ENCODE results near the gene PEX11A. TPM values are rescaled to one million over a fixed set of nuclear protein-coding genes. Genes with fewer than 3 reads are reported as not detected.

The PEX11A gene
- total and polyA plus RNA-seq, 2 of the 8 experiments (the other 6 are each of a cell fraction or from before 2014, with no cell fraction given) = 2.9 to 3.0 TPM

DNA sequence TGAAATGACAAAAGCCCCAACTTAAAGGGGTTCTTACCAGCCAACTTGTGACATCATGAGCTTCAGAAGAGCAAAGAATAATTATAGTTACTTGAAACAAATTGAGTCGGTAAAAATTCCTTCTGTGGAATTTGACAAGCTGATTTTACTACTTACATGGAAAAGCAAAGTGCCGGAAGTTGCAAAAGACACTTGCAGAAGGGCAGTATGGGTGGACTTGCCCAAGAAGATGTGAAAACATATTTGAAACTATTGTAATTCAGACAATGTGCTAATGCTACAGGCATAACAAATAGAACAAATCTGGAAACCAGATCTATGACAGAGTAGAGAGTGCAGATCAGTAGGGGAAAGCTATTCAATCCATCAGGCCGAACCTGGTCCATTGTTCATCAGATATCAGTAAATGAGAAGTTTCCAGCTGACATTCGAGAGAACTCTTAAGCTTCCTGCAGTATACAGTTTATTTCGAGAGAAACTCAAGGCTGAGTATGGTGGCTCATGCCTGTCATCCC is 32.8 kb downstream of the PEX11A start (continued):
- TF ChIP-seq CBX5 (IDR thresholded peaks at IDR 0.05; ENCODE audit: low read depth, low read length) (no peak), CREB1 (IDR thresholded peaks at IDR 0.05) (no peak), MAFK (IDR thresholded peaks at IDR 0.05; ENCODE audit: low read depth, low read length) (no peak), SIRT6 (IDR thresholded peaks at IDR 0.05; ENCODE audit: low read length) (no peak), HDAC2 (IDR thresholded peaks at IDR 0.05; ENCODE audit: borderline replicate concordance in 1 of 2, low read depth in 2 of 2, low read length in 2 of 2) (no peak)
